Keratinocyte (primary cell): ENCODE measurements around the gene KRTAP3-2. TPM values are rescaled to one million over a fixed set of nuclear protein-coding genes. Genes with fewer than 3 reads are reported as not detected.

Experiments used
- DNase-seq: peaks from one replicate; pipeline ENCODE4 v3.0.0-alpha.2; 2011; ENCODE audit warnings: low read depth, missing footprints, low spot score
- FAIRE-seq: peaks from 2 replicates; lab custom pipeline; 2011; peaks lifted over from hg19 to GRCh38; lab: Jason Lieb, UNC
- H2AFZ ChIP-seq: 2 replicates; pipeline ENCODE4 v1.6.0; 2012; ENCODE audit warnings: low read length, control low read depth, inconsistent platforms; ENCODE audit not compliant: control insufficient read depth
- H3K27ac ChIP-seq: 2 replicates; pipeline ENCODE4 v1.5.1; 2011; ENCODE audit warnings: low read length; ENCODE audit not compliant: control insufficient read depth, insufficient read depth
- H3K27me3 ChIP-seq: 3 replicates; pipeline ENCODE4 v1.6.0; 2011; ENCODE audit warnings: low read length; ENCODE audit not compliant: control insufficient read depth, insufficient read depth; ENCODE audit errors: extremely low read depth
- H3K36me3 ChIP-seq, 2 experiments: 2 replicates in 1 of 2; 3 replicates in 1 of 2; pipeline ENCODE4 v1.5.1; 2011; ENCODE audit warnings: low read length in 2 of 2, mild to moderate bottlenecking in 1 of 2; ENCODE audit not compliant: control insufficient read depth in 2 of 2, insufficient read depth in 2 of 2; ENCODE audit errors: extremely low read depth in 1 of 2
- H3K4me1 ChIP-seq: 3 replicates; pipeline ENCODE4 v1.5.1; 2011; ENCODE audit warnings: low read length; ENCODE audit not compliant: control insufficient read depth, insufficient read depth; ENCODE audit errors: extremely low read depth
- H3K4me2 ChIP-seq: 3 replicates; pipeline ENCODE4 v1.6.0; 2011; ENCODE audit warnings: low read depth, low read length; ENCODE audit not compliant: control insufficient read depth, insufficient read depth; ENCODE audit errors: extremely low read depth
- H3K4me3 ChIP-seq, 3 experiments: fragments of 200-600 bp in 1 of 3; sonication (generic) in 1 of 3; 2 replicates in 2 of 3; 3 replicates in 1 of 3; pipeline ENCODE4 v1.5.1; 2011 to 2016; ENCODE audit warnings: low read length in 3 of 3, mild to moderate bottlenecking in 3 of 3, control low read depth in 2 of 3, inconsistent platforms in 1 of 3, low read depth in 1 of 3, mixed read lengths in 1 of 3, mixed run types in 1 of 3, moderate library complexity in 1 of 3; ENCODE audit not compliant: control insufficient read depth in 2 of 3, insufficient read depth in 2 of 3; ENCODE audit errors: extremely low read depth in 1 of 3
- H3K79me2 ChIP-seq: 2 replicates; pipeline ENCODE4 v1.6.0; 2012; ENCODE audit warnings: low read length; ENCODE audit not compliant: control insufficient read depth, insufficient read depth
- H3K9ac ChIP-seq: 3 replicates; pipeline ENCODE4 v1.6.0; 2011; ENCODE audit warnings: low read length; ENCODE audit not compliant: control insufficient read depth, insufficient read depth; ENCODE audit errors: extremely low read depth
- H3K9me1 ChIP-seq: 3 replicates; pipeline ENCODE4 v1.6.0; 2011; ENCODE audit warnings: low read length; ENCODE audit not compliant: control insufficient read depth, insufficient read depth; ENCODE audit errors: extremely low read depth
- H3K9me3 ChIP-seq: 2 replicates; pipeline ENCODE4 v1.5.1; 2012; ENCODE audit warnings: low read depth, low read length; ENCODE audit not compliant: control insufficient read depth
- H4K20me1 ChIP-seq: 3 replicates; pipeline ENCODE4 v1.6.0; 2011; ENCODE audit warnings: low read length; ENCODE audit not compliant: control insufficient read depth, insufficient read depth; ENCODE audit errors: extremely low read depth
- EZH2 ChIP-seq: IDR thresholded peaks from one replicate; pipeline ENCODE4 v1.6.1; 2012; ENCODE audit warnings: inconsistent platforms, mild to moderate bottlenecking, low read length, moderate library complexity
- dilution Hi-C: fragments of 300-500 bp; cut with MboI; formaldehyde crosslinking; loops from one replicate; pipeline ENCODE4 v1.7.0; 2020; ENCODE audit warnings: low sequenced_read_pairs; ENCODE audit not compliant: extremely low pct_ligation_motif_present
- polyA plus RNA-seq, 5 experiments: library from polyadenylated mRNA; depleted of rRNA in 3 of 5; stranded (reverse) in 3 of 5; stranded (forward) in 1 of 5; unstranded in 1 of 5; fragments of >200 nt; gene quantifications; 1 replicate in 1 of 5; 2 replicates in 3 of 5; 3 replicates in 1 of 5; pipeline versions ENCODE4 v1.2.1 to v1.2.3, GENCODE V29; 2011 to 2012; ENCODE audit warnings: missing spikeins in 2 of 5, low read depth in 1 of 5, low replicate concordance in 1 of 5
- TF ChIP-seq, protein P1 (sequence below), 3 experiments: IDR thresholded peaks in 1 of 3; conservative IDR thresholded peaks in 1 of 3; optimal IDR thresholded peaks in 1 of 3; 2 replicates in 2 of 3; 3 replicates in 1 of 3; pipeline versions ENCODE3 to v1.5.1; 2011; ENCODE audit warnings: low read length in 3 of 3, mild to moderate bottlenecking in 3 of 3, moderate library complexity in 2 of 3, control low read depth in 1 of 3, inconsistent platforms in 1 of 3; ENCODE audit not compliant: insufficient read depth in 2 of 3; ENCODE audit errors: extremely low read depth in 1 of 3

The KRTAP3-2 gene
- polyA plus RNA-seq, 1 donor (not counting 4 experiments of a cell fraction or from before 2014, with no cell fraction given) = not detected

DNA sequence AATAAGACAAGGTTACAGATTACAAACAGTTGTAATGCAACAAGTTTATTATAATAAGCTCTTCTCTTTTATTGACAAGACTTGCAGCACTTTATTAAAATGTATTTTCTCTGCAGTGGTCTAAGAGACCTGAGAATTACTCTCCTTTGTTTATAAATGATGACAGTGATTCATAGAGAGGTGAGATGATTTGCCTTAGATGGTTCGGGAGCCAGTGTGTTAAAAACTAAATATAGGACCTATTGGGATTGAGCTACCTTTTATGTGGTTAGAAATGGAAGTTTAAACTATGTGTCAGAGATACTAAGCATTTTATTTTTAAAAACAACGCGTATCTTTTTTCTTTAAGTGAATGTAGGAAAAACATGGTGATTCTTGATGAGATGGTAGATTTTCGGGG, 2.9 kb downstream of the KRTAP3-2 start:
- Histone ChIP-seq H3K4me3 (no peak overlapping the region), H3K9me3 (no peaks in the 10 kb centered on the region), H3K79me2 (no peaks in the 10 kb centered on the region), H3K9ac (no peak overlapping the region), H2AFZ (no peak overlapping the region), H3K4me1 (no peaks in the 10 kb centered on the region), H4K20me1 (no peaks in the 10 kb centered on the region), H3K9me1 (no peaks in the 10 kb centered on the region), H3K27me3 (no peaks in the 10 kb centered on the region), H3K36me3 (no peaks in the 10 kb centered on the region), H3K4me2 (no peak overlapping the region), H3K27ac (no peak overlapping the region)
- dilution Hi-C loops = no loop called here
- DNase-seq (no peak), FAIRE-seq (no peak)
- TF ChIP-seq EZH2 = no peak
- TF ChIP-seq, protein P1, sequence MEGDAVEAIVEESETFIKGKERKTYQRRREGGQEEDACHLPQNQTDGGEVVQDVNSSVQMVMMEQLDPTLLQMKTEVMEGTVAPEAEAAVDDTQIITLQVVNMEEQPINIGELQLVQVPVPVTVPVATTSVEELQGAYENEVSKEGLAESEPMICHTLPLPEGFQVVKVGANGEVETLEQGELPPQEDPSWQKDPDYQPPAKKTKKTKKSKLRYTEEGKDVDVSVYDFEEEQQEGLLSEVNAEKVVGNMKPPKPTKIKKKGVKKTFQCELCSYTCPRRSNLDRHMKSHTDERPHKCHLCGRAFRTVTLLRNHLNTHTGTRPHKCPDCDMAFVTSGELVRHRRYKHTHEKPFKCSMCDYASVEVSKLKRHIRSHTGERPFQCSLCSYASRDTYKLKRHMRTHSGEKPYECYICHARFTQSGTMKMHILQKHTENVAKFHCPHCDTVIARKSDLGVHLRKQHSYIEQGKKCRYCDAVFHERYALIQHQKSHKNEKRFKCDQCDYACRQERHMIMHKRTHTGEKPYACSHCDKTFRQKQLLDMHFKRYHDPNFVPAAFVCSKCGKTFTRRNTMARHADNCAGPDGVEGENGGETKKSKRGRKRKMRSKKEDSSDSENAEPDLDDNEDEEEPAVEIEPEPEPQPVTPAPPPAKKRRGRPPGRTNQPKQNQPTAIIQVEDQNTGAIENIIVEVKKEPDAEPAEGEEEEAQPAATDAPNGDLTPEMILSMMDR (optimal IDR thresholded peaks at IDR 0.05 in 1 of 3, IDR thresholded peaks at IDR 0.05 in 1 of 3, conservative IDR thresholded peaks at IDR 0.05 in 1 of 3; ENCODE audit: extremely low read depth in 1 of 3, insufficient read depth in 2 of 3, low read length in 3 of 3) = no peak

DNA sequence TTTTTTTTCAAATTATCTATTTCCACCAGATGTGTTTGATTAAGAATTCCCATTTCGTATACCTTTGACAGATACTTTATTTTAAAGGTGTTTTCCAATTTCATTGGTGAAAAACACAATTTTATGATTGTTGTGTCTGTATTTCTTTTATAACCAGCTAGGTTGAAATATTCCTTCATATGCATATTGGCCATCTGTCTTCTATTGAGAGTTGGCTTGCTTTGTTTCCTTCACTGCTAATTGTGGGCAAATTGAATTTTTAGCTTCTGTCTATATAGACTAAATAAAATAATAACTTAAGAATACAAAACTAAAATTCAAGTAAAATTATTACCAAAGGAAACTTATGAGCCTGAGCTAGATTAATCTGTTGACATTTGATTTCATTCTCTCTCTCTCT, 4.6 kb downstream of the KRTAP3-2 start:
- Histone ChIP-seq H2AFZ (no peak overlapping the region), H4K20me1 (no peaks in the 10 kb centered on the region), H3K4me2 (no peak overlapping the region), H3K9ac (no peak overlapping the region), H3K9me3 (no peaks in the 10 kb centered on the region), H3K36me3 (no peaks in the 10 kb centered on the region), H3K79me2 (no peaks in the 10 kb centered on the region), H3K4me1 (no peaks in the 10 kb centered on the region), H3K27me3 (no peaks in the 10 kb centered on the region), H3K9me1 (no peaks in the 10 kb centered on the region), H3K4me3 (no peak overlapping the region), H3K27ac (no peak overlapping the region)
- FAIRE-seq = no peak
- no peak for DNase-seq
- dilution Hi-C loops = no loop called here
- TF ChIP-seq, protein P1 (optimal IDR thresholded peaks at IDR 0.05 in 1 of 3, IDR thresholded peaks at IDR 0.05 in 1 of 3, conservative IDR thresholded peaks at IDR 0.05 in 1 of 3; ENCODE audit: extremely low read depth in 1 of 3, insufficient read depth in 2 of 3, low read length in 3 of 3) = no peak
- no peak for TF ChIP-seq EZH2
